HG03571 (cell line): ENCODE data around the gene GRIPAP1.

Experiments used
- ATAC-seq: cut with Tn5 transposase; IDR thresholded peaks from one replicate; pipeline ENCODE4 v1.9.1; 2021; ENCODE audit not compliant: unreplicated experiment

Gene GRIPAP1

GRCh38 chrX:48927736-48928382, 74.2 kb downstream of the GRIPAP1 start:
- ATAC-seq = no peak

GRCh38 chrX:48927123-48927522, 74.9 kb downstream of the GRIPAP1 start:
- no peak for ATAC-seq

- ATAC-seq = no peak
Observed at GRCh38 chrX:48924270-48924669, 77.8 kb downstream of the GRIPAP1 start.

GRCh38 chrX:48923771-48924170, 78.3 kb downstream of the GRIPAP1 start:
- no peak for ATAC-seq
